A549 (cell line): ENCODE data around the gene DDX11.
"Not testable (repeated sequence)": the region's sequence is repeated elsewhere in the genome, so short reads cannot be mapped to it uniquely, and the experiment has no call there.

Experiments
- HOXA7 ChIP-seq: fragments of 250-450 bp; sonication (Bioruptor Pico); IDR thresholded peaks from 2 replicates; pipeline ENCODE4 v1.5.0; 2020; ENCODE audit warnings: mild to moderate bottlenecking, moderate library complexity
- HOXB13 ChIP-seq: fragments of 250-450 bp; sonication (Bioruptor Pico); IDR thresholded peaks from 2 replicates; pipeline ENCODE4 v1.5.0; 2020; ENCODE audit warnings: low read depth, mild to moderate bottlenecking, moderate library complexity
- KDM1A ChIP-seq: fragments of 200-600 bp; sonication (generic); IDR thresholded peaks from 2 replicates; pipeline ENCODE4 v1.6.1; 2016; ENCODE audit warnings: low read depth, mild to moderate bottlenecking
- TF ChIP-seq, protein P1 (sequence below): fragments of >200 bp; sonication (Bioruptor Twin); formaldehyde crosslinking; IDR thresholded peaks from 3 replicates; pipeline ENCODE4 v1.5.1; 2016
- TF ChIP-seq, protein P2 (sequence below): fragments of 200-600 bp; sonication (generic); IDR thresholded peaks from 2 replicates; pipeline ENCODE4 v1.6.1; 2016; ENCODE audit warnings: antibody characterized with exemption, mild to moderate bottlenecking, moderate library complexity

DNA sequence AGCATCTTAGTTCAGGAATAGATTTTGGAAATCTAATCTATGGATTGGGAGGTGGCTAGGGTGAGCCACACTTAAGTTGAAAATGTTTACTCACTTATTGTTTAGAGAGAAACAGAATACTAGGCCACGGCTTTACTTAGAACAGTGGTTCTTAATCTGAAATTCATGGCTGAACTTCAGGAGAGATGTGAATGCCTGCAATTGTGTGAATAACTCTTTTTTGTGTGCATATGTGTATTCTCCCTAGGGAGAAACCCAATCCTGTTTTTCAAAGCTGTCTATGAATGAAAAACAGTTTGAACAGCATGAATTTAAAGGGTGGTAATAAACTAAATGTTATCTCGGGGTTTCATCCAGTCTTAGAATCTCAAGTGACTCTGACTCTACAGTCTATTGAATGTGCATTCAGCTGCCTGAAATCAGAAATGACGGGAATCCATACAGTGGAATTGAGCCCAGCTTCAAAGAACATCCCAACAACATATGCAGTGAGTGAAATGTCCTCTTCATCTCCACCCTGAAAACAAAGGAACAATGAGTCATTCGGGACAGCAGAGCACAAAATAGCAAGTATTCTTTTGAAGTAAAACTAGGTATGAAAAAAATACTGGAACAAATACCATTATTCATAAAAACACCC lies 53.7 kb downstream of the DDX11 start:
- TF ChIP-seq HOXA7; KDM1A; HOXB13 (CRISPR knock-in tag): not testable (repeated sequence)
- TF ChIP-seq, protein P1, sequence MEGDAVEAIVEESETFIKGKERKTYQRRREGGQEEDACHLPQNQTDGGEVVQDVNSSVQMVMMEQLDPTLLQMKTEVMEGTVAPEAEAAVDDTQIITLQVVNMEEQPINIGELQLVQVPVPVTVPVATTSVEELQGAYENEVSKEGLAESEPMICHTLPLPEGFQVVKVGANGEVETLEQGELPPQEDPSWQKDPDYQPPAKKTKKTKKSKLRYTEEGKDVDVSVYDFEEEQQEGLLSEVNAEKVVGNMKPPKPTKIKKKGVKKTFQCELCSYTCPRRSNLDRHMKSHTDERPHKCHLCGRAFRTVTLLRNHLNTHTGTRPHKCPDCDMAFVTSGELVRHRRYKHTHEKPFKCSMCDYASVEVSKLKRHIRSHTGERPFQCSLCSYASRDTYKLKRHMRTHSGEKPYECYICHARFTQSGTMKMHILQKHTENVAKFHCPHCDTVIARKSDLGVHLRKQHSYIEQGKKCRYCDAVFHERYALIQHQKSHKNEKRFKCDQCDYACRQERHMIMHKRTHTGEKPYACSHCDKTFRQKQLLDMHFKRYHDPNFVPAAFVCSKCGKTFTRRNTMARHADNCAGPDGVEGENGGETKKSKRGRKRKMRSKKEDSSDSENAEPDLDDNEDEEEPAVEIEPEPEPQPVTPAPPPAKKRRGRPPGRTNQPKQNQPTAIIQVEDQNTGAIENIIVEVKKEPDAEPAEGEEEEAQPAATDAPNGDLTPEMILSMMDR: not testable (repeated sequence)
- TF ChIP-seq, protein P2, sequence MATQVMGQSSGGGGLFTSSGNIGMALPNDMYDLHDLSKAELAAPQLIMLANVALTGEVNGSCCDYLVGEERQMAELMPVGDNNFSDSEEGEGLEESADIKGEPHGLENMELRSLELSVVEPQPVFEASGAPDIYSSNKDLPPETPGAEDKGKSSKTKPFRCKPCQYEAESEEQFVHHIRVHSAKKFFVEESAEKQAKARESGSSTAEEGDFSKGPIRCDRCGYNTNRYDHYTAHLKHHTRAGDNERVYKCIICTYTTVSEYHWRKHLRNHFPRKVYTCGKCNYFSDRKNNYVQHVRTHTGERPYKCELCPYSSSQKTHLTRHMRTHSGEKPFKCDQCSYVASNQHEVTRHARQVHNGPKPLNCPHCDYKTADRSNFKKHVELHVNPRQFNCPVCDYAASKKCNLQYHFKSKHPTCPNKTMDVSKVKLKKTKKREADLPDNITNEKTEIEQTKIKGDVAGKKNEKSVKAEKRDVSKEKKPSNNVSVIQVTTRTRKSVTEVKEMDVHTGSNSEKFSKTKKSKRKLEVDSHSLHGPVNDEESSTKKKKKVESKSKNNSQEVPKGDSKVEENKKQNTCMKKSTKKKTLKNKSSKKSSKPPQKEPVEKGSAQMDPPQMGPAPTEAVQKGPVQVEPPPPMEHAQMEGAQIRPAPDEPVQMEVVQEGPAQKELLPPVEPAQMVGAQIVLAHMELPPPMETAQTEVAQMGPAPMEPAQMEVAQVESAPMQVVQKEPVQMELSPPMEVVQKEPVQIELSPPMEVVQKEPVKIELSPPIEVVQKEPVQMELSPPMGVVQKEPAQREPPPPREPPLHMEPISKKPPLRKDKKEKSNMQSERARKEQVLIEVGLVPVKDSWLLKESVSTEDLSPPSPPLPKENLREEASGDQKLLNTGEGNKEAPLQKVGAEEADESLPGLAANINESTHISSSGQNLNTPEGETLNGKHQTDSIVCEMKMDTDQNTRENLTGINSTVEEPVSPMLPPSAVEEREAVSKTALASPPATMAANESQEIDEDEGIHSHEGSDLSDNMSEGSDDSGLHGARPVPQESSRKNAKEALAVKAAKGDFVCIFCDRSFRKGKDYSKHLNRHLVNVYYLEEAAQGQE: not testable (repeated sequence)
